ENCODE measurements around the gene CBR4. TPM values are rescaled to one million over a fixed set of nuclear protein-coding genes. Genes with fewer than 3 reads are reported as not detected.

Gene CBR4
- polyA plus RNA-seq, 1 donor (not counting 4 experiments of a cell fraction or from before 2014, with no cell fraction given), result 9.1 TPM

DNA sequence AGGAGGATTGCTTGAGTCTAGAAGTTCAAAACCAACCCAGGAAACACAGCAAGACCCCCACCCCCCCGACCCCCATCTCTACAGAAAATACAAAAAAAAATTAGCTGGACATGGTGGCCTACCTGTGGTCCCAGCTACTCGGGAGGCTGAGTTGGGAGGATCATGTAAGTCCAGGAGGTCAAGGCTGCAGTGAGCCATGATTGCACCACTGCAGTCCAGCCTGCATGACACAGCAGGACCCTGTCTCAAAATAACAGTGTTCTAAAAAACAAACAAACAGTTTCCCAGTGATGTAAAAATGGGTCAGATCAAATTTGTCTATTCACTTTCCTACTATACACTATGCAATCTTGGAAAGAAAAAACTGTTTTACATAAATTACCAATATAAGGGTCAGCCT is 2.0 kb upstream of the CBR4 start:
- Histone ChIP-seq H3K4me3 (ENCODE audit: control insufficient read depth in 2 of 3, extremely low read depth in 1 of 3, insufficient read depth in 2 of 3, low read depth in 1 of 3, low read length in 3 of 3) (no peak overlapping the region), H3K27me3 (ENCODE audit: control insufficient read depth, extremely low read depth, insufficient read depth, low read length) (no peaks in the 10 kb centered on the region), H3K4me1 (ENCODE audit: control insufficient read depth, extremely low read depth, insufficient read depth, low read length) (peaks cover 39% of the 10 kb centered on the region), H3K36me3 (ENCODE audit: control insufficient read depth in 2 of 2, extremely low read depth in 1 of 2, insufficient read depth in 2 of 2, low read length in 2 of 2) (no peaks in the 10 kb centered on the region), H3K9me3 (ENCODE audit: control insufficient read depth, low read depth, low read length) (no peaks in the 10 kb centered on the region), H3K4me2 (ENCODE audit: control insufficient read depth, extremely low read depth, insufficient read depth, low read depth, low read length) (no peak overlapping the region), H2AFZ (ENCODE audit: control insufficient read depth, low read length) (no peak overlapping the region), H3K9me1 (ENCODE audit: control insufficient read depth, extremely low read depth, insufficient read depth, low read length) (no peaks in the 10 kb centered on the region), H3K79me2 (ENCODE audit: control insufficient read depth, insufficient read depth, low read length) (peaks cover 16% of the 10 kb centered on the region), H3K27ac (ENCODE audit: control insufficient read depth, insufficient read depth, low read length) (no peak overlapping the region), H4K20me1 (ENCODE audit: control insufficient read depth, extremely low read depth, insufficient read depth, low read length) (no peaks in the 10 kb centered on the region), H3K9ac (ENCODE audit: control insufficient read depth, extremely low read depth, insufficient read depth, low read length) (no peak overlapping the region)
- FAIRE-seq (no peak), DNase-seq (ENCODE audit: low read depth, low spot score) (no peak)
- dilution Hi-C loops (cut with MboI; ENCODE audit: extremely low pct_ligation_motif_present, low sequenced_read_pairs), result no loop called here
- no peak for TF ChIP-seq EZH2 (IDR thresholded peaks at IDR 0.05; ENCODE audit: low read length)
- TF ChIP-seq, protein P1, sequence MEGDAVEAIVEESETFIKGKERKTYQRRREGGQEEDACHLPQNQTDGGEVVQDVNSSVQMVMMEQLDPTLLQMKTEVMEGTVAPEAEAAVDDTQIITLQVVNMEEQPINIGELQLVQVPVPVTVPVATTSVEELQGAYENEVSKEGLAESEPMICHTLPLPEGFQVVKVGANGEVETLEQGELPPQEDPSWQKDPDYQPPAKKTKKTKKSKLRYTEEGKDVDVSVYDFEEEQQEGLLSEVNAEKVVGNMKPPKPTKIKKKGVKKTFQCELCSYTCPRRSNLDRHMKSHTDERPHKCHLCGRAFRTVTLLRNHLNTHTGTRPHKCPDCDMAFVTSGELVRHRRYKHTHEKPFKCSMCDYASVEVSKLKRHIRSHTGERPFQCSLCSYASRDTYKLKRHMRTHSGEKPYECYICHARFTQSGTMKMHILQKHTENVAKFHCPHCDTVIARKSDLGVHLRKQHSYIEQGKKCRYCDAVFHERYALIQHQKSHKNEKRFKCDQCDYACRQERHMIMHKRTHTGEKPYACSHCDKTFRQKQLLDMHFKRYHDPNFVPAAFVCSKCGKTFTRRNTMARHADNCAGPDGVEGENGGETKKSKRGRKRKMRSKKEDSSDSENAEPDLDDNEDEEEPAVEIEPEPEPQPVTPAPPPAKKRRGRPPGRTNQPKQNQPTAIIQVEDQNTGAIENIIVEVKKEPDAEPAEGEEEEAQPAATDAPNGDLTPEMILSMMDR (optimal IDR thresholded peaks at IDR 0.05 in 1 of 3, IDR thresholded peaks at IDR 0.05 in 1 of 3, conservative IDR thresholded peaks at IDR 0.05 in 1 of 3; ENCODE audit: extremely low read depth in 1 of 3, insufficient read depth in 2 of 3, low read length in 3 of 3), result no peak

DNA sequence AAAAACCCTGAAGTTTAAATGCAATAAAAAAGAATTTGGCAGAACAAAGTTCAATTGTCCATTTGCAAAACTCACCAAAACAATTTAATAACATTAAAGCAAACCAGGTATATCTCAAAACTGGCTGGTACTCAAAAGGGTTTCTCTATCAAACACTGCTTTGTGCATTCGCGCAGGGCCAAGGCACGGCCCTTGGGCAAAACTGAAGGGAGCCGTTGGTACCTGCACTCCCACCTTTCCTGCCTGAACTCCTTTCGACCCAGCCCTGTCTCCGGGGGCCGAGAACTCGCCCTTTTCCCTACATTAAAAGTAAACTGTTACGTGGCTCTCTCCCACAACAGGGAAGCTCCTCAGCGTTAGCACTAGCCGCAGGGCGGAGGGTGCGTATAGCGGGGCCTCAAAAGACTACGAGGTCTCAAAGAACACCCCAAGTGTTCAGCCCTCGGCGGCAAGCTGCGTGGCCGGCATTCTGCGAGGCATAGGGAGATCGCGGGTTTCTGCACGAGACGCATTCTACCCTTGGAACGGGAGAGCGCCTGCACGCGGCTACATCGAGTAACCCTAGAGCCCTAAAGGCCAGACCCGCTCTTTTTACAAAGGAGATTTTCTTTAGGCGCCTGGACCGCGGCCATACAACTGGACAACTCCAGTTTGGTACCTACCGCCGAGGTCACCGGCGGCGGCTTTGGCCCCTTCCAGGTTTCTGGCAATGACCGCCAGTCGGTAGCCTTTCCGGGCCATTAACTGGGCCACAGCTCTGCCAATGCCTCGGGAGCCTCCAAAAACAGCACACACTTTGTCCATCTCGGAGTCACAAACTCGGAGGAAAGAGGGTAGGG is 550 bp downstream of the CBR4 start:
- Histone ChIP-seq H3K9me3 (ENCODE audit: control insufficient read depth, low read depth, low read length) (no peaks in the 10 kb centered on the region), H3K79me2 (ENCODE audit: control insufficient read depth, insufficient read depth, low read length) (peaks cover 16% of the 10 kb centered on the region), H3K9me1 (ENCODE audit: control insufficient read depth, extremely low read depth, insufficient read depth, low read length) (no peaks in the 10 kb centered on the region), H4K20me1 (ENCODE audit: control insufficient read depth, extremely low read depth, insufficient read depth, low read length) (no peaks in the 10 kb centered on the region), H3K36me3 (ENCODE audit: control insufficient read depth in 2 of 2, extremely low read depth in 1 of 2, insufficient read depth in 2 of 2, low read length in 2 of 2) (peaks cover 0 to 4% of the 10 kb centered on the region in 2 experiments), H3K27me3 (ENCODE audit: control insufficient read depth, extremely low read depth, insufficient read depth, low read length) (no peaks in the 10 kb centered on the region), H3K27ac (ENCODE audit: control insufficient read depth, insufficient read depth, low read length) (peak overlapping the region; percentile 98), H2AFZ (ENCODE audit: control insufficient read depth, low read length) (peak overlapping the region; percentile 81), H3K9ac (ENCODE audit: control insufficient read depth, extremely low read depth, insufficient read depth, low read length) (peak overlapping the region; percentile 94), H3K4me2 (ENCODE audit: control insufficient read depth, extremely low read depth, insufficient read depth, low read depth, low read length) (peak overlapping the region; percentile 86), H3K4me3 (ENCODE audit: control insufficient read depth in 2 of 3, extremely low read depth in 1 of 3, insufficient read depth in 2 of 3, low read depth in 1 of 3, low read length in 3 of 3) (peak overlapping the region; percentile 55 to 90 (median 89)), H3K4me1 (ENCODE audit: control insufficient read depth, extremely low read depth, insufficient read depth, low read length) (peaks cover 24% of the 10 kb centered on the region)
- dilution Hi-C loops (cut with MboI; ENCODE audit: extremely low pct_ligation_motif_present, low sequenced_read_pairs), result no loop called here
- DNase-seq (ENCODE audit: low read depth, low spot score) (no peak), FAIRE-seq (peak; percentile 48)
- no peak for TF ChIP-seq EZH2 (IDR thresholded peaks at IDR 0.05; ENCODE audit: low read length)
- TF ChIP-seq, protein P1 (optimal IDR thresholded peaks at IDR 0.05 in 1 of 3, IDR thresholded peaks at IDR 0.05 in 1 of 3, conservative IDR thresholded peaks at IDR 0.05 in 1 of 3; ENCODE audit: extremely low read depth in 1 of 3, insufficient read depth in 2 of 3, low read length in 3 of 3), result peak in 2 of 3 experiments; percentile 21 to 32
